Stimulated activated CD8-positive, alpha-beta memory T cell treated with anti-CD3 and anti-CD28 coated beads, Interleukin-4, amount 100 ng/mL, for 48 hours (primary cell): ENCODE results near the gene DLGAP1.
"Not testable (repeated sequence)": the region's sequence is repeated elsewhere in the genome, so short reads cannot be mapped to it uniquely, and the experiment has no call there.

ENCODE experiments used
- DNase-seq: peaks from one replicate; pipeline ENCODE4 v3.0.0-alpha.2; 2020

The DLGAP1 gene

DNA sequence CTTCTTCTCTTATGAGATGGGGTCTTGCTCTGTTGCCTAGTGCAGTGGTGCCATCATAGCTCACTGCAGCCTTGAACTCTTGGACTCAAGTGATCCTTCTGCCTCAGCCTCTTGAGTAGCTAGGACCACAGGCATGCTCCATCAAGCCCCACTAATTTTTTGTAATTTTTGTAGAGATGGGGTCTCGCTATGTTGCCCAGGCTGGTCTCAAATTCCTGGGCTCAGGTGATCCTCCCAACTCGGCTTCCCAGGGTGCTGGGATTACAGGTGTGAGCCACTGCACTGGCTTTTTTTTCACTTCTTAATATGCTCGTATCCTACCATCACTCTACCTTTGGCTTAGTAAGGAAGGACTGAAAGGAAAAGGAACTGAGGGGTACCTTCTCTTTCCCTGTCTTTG, 983.0 kb downstream of the DLGAP1 start:
- DNase-seq: not testable (repeated sequence)

GRCh38 chr18:3471141-3471648, 983.9 kb downstream of the DLGAP1 start:
- DNase-seq: no peak

GRCh38 chr18:3468833-3469232, 986.3 kb downstream of the DLGAP1 start:
- no peak for DNase-seq

DNA sequence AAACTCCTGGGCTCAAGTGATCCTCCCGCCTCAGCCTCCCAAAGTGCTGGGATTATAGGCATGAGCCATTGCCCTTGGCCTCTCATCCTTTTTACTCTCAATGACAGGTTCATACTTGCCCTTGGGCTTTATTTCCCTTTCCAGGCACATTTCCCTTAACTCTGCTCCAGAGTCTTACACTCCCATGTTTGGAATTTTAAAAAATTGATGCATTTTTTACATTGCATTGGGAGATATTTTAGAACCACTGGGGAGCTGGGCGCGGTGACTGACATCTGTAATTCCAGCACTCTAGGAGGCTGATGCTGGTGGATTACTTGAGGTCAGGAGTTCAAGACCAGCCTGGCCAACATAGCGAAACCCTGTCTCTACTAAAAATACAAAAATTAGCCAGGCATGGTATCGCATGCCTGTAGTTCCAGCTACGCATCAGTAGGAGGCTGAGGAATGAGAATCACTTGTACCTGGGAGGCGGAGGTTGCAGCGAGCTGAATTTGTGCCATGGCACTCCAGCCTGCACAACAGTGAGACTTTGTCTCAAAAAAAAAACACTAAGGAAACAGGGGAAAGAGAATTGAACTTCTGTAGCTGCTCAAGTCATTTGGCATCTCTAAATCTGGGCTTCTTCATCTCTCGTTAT, 986.9 kb downstream of the DLGAP1 start:
- no peak for DNase-seq

DNA sequence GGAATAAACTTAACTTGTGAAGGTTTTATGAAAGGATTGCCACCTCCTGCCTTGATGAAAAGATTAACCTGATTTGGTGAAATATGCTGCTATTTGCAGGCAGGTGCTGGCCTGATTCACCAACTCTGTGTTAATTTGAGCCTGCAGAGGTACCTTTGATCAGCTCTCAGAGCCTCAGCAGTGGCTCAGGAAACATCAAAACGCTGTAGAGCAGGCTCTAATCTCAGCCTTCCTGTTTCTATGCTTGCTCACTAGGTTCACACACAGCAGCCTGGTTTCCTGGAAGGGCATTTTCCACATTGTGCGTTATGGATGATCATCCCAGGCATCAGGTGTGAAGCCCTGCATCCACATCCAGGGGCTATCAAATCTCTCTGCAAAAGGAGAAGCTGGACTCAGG, 988.2 kb downstream of the DLGAP1 start:
- DNase-seq: no peak

GRCh38 chr18:3466045-3466444, 989.1 kb downstream of the DLGAP1 start:
- no peak for DNase-seq

GRCh38 chr18:3463051-3463450, 992.1 kb downstream of the DLGAP1 start:
- no peak for DNase-seq

DNA sequence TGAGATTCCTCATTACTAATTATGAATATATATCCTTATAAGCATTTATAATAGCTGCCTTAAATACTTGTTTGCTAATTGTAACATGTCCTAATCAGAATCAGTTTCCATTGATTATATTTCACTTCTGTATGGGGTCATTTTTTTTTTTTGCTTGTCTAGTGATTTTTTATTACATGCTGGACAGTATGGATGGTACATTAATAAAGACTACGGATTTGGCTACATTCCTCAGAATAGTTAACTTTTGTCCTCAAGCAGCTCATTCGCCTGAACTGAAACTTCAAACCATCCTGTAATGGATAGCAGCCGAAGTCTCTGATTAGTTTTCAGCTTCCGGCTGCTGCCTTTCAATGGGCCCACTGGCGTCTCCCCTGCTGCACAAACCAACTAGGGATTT, 993.4 kb downstream of the DLGAP1 start:
- DNase-seq: no peak

DNA sequence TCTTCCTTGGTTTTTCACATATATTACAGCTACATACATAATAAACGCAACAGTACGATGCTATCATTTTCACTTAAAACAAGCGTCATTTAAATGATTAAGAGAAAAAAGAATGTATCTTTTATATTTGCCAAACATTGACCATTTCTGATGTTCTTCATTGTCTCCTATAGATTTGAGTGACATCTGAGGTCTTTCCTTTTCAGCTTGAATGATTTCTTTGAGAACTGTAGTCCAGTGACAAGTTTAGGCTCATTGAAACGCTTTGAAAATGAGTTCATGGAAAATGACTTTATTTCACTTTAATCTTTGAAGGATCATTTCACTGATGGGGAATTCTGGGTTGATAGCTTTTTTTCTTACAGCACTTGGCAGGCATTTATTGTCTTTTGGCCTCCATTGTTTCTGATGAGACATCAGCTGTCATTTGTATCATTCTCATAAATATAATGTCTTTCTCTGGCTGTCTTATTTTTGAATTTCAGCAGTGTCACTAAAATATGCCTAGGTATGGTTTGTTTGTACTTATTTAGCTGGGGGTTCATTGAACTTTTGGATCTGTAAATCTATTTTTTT, 994.2 kb downstream of the DLGAP1 start:
- no peak for DNase-seq

- no peak for DNase-seq
Measured at GRCh38 chr18:3458952-3459853, 995.9 kb downstream of the DLGAP1 start.

GRCh38 chr18:3458378-3458777, 996.7 kb downstream of the DLGAP1 start:
- DNase-seq: no peak

GRCh38 chr18:3457261-3457724, 997.8 kb downstream of the DLGAP1 start:
- no peak for DNase-seq

DNA sequence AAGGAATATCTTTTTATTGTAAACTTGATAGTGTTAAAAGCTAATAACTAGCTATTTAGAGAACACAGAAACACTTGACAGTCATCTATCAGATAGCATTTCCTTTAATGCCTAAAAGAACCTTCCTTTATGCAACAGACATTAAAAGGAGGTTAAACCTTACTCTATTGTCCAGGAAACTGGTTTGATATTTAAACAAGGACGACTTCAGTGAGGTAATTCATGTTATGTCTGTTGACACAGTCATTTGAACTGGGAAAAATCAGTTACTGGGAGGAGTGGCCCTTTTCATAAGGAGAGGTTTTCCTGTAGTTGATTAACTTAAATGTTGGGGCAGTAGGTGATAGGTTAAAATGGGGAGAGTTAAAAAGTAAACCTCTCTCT, 998.4 kb downstream of the DLGAP1 start:
- DNase-seq: no peak

- no peak for DNase-seq
Measured at GRCh38 chr18:3455907-3456685, 999.0 kb downstream of the DLGAP1 start.

- no peak for DNase-seq
Measured at GRCh38 chr18:3455090-3455635, 999.9 kb downstream of the DLGAP1 start.

DNA sequence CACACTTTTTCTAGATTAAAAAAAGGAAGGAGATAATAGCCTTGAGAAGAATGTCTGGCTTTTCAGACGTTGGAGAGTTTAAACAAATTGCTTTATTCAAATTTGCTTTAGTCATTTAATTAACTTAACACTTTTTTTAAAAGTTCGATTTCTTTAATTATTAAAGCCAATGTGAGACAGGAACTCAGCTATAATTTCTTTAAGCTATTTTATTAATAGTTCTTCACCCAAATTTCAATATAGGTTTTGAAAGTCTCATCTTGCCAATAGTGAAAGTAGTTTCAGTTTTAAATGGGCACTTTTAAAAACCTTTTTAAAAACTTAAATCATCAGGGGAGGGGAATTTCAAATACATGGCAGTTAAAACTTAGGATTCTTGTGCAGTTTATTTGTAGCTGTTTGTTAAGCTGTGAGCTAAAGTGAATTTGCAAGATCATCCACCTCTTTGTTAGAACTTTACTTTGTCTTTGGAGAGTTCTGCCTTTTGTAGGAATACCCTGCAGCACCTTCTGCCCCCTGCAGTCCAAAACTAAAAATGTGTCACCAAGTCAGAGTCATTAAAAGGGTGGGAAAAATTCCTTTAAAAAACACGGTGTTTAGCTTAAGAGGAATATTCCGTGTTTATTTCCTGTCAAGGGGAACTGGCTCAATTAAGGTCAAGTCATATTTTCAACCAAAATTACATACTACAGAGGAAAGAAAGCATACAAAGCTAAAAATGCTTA, 1000.6 kb downstream of the DLGAP1 start:
- no peak for DNase-seq

DNA sequence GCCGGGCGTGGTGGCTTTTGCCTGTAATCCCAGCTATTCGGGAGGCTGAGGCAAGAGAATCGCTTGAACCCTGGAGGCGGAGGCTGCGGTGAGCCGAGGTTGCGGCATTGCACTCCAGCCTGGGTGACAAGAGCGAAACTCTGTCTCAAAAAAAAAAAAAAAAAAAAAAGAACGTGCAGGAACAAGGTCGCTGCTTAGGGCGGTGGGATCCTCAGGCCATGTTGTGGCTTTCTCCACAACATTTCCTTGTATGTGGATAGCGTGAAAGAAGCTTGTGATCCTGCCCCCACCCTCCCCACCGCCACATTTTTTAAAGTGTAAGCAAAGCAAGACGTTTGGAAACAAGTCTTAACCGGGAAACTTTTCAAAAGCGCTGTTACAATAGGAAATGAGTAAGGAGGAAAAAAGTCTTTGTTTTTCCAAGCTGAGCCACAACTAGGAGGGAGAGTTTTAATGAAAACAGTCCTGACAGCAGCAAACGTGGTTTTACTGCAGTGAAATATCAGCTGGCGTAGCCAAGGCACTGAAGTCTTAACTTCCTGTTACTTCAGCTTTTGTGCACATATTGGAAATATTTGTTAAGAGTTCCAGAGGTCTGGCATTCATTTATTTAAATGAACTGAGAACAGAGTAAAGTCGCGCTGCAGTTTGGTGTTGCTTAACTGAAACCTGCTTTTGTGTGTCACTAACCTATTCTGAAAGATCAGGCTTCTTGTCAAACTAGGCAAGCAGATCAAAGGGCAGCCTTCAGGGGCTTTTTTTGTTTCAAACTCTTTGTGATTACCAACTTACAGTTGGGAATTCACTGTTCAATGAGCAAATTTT, 1001.4 kb downstream of the DLGAP1 start:
- peak; percentile 47 for DNase-seq

DNA sequence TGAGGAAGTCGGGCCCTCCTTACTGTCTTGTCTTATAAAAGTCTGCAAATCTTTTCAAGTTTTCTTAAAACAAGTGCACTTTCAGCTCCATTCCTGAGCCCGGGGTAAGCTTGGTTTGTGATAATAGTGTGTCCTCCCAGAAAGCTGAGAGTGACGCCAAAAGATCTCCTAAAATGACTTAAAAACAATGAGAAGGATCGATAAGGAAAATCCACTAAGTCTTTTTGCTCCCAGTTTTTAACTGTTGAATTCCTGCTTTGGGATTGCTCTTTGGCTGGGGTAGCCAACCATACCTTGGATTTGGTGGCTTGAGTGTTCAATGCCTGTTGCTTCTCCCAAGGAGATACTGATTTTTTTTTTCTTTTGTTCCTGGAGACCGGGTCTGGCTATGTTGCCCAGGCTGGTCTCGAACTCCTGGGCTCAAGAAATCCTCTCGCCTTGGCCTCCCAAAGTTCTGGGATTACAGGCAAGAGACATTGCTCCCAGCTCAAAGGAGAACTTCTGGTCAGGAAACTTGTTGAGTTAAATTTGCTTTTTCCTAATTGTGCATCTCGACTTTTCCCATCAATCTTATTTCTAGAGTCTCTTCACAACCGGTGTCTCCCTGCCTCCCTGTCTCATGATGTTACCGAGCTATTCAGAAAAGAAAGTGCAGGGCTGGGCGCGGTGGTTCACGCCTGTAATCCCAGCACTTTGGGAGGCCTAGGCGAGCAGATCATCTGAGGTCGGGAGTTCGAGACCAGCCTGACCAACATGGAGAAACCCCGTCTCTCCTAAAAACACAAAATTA, 1002.2 kb downstream of the DLGAP1 start:
- DNase-seq: no peak

DNA sequence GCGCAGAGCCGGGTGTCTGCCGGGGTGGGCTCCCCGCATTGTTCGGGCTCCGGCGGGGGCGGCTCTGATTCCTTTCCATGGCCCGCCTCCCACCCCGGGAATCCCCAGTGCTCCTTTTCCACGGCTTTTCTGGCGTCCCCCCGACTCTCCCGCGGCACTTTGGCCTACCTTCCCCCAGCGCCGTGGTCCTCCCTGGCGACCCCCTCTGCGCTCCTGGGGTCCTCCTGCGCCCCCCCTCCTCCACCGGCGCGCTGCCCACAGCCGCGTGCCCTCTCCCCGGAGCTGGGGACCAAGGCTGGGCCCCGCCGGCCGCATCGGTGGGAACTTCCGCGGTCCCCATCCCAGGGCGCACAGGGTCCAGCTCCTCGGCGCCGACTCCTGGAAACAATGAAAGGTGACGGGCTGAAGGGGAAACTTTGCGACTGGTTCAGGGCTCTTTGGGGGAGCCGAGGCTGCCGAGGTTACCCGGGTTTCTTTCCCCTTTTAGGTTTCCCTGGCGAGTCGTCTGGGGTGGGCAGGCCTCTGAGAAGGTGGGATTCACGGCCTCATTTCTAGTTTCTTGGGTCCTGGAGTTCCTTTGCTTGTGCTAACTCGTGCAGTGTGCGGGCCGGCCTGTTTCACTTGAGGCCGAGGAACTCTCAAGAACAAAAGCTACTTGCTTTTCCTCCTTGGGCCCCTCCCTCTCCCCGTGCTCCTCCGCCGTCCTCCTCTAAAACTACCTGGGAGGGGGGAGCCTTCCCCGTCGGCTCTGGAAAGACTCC, 1002.9 kb downstream of the DLGAP1 start:
- peak; percentile 52 for DNase-seq
